Osteoblast (primary cell): ENCODE data around the gene IZUMO4. TPM values are rescaled to one million over a fixed set of nuclear protein-coding genes. Genes with fewer than 3 reads are reported as not detected.

Experiments
- DNase-seq: peaks from one replicate; pipeline ENCODE4 v3.0.0; 2011; ENCODE audit warnings: low spot score, mixed read lengths; ENCODE audit not compliant: insufficient read length; ENCODE audit errors: missing footprints
- H2AFZ ChIP-seq: 2 replicates; pipeline ENCODE4 v1.6.0; 2011; ENCODE audit warnings: mild to moderate bottlenecking, low read length
- H3K27ac ChIP-seq: 2 replicates; pipeline ENCODE4 v1.5.1; 2011; ENCODE audit warnings: mild to moderate bottlenecking, low read depth, low read length, moderate library complexity
- H3K27me3 ChIP-seq: 2 replicates; pipeline ENCODE4 v1.6.0; 2012; ENCODE audit warnings: mild to moderate bottlenecking, control low read depth, inconsistent platforms, low read length, moderate library complexity; ENCODE audit not compliant: insufficient read depth
- H3K36me3 ChIP-seq: 2 replicates; pipeline ENCODE4 v1.5.1; 2011; ENCODE audit warnings: mild to moderate bottlenecking, low read length, control low read depth, moderate library complexity; ENCODE audit not compliant: insufficient read depth
- H3K4me1 ChIP-seq: 2 replicates; pipeline ENCODE4 v1.5.1; 2011; ENCODE audit warnings: mild to moderate bottlenecking, low read length, control low read depth, moderate library complexity; ENCODE audit not compliant: insufficient read depth
- H3K4me2 ChIP-seq: 2 replicates; pipeline ENCODE4 v1.6.0; 2011; ENCODE audit warnings: mild to moderate bottlenecking, low read length; ENCODE audit not compliant: insufficient read depth
- H3K4me3 ChIP-seq: fragments of 200-600 bp; sonication (generic); 3 replicates; pipeline ENCODE4 v1.5.1; 2012; ENCODE audit warnings: mild to moderate bottlenecking, low read length, inconsistent platforms; ENCODE audit not compliant: insufficient read depth
- H3K79me2 ChIP-seq: 2 replicates; pipeline ENCODE4 v1.6.0; 2012; ENCODE audit warnings: mild to moderate bottlenecking, low read length, control low read depth, inconsistent platforms; ENCODE audit not compliant: insufficient read depth
- H3K9me3 ChIP-seq: 2 replicates; pipeline ENCODE4 v1.5.1; 2011; ENCODE audit warnings: low read depth, low read length, control low read depth
- H4K20me1 ChIP-seq: 2 replicates; pipeline ENCODE4 v1.6.0; 2012; ENCODE audit warnings: mild to moderate bottlenecking, low read length, control low read depth; ENCODE audit not compliant: insufficient read depth
- total RNA-seq: library from RNA; depleted of rRNA; stranded (reverse); fragments of >200 nt; gene quantifications from 2 replicates; pipeline ENCODE4 v1.2.3, GENCODE V29; 2012
- TF ChIP-seq, protein P1 (sequence below): IDR thresholded peaks from 2 replicates; pipeline ENCODE4 v1.5.1; 2011; ENCODE audit warnings: mild to moderate bottlenecking, low read depth, low read length, moderate library complexity; ENCODE audit errors: extremely low read depth

Gene IZUMO4
- total RNA-seq, 1 donor: 0.36 TPM

DNA sequence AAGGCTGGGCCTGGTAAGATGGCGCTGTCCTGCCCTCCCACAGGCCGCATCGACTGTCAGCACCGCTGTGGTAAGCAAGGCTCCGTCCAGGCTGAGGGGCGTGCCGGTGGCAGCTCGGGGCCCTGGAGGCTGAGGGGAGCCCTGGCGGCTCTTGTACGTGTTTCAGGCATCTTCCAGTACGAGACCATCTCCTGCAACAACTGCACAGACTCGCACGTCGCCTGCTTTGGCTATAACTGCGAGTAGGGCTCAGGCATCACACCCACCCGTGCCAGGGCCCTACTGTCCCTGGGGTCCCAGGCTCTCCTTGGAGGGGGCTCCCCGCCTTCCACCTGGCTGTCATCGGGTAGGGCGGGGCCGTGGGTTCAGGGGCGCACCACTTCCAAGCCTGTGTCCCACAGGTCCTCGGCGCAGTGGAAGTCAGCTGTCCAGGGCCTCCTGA is 1.2 kb downstream of the IZUMO4 start:
- H2AFZ ChIP-seq: no peak overlapping the region
- H3K4me3 ChIP-seq: no peak overlapping the region
- TF ChIP-seq, protein P1, sequence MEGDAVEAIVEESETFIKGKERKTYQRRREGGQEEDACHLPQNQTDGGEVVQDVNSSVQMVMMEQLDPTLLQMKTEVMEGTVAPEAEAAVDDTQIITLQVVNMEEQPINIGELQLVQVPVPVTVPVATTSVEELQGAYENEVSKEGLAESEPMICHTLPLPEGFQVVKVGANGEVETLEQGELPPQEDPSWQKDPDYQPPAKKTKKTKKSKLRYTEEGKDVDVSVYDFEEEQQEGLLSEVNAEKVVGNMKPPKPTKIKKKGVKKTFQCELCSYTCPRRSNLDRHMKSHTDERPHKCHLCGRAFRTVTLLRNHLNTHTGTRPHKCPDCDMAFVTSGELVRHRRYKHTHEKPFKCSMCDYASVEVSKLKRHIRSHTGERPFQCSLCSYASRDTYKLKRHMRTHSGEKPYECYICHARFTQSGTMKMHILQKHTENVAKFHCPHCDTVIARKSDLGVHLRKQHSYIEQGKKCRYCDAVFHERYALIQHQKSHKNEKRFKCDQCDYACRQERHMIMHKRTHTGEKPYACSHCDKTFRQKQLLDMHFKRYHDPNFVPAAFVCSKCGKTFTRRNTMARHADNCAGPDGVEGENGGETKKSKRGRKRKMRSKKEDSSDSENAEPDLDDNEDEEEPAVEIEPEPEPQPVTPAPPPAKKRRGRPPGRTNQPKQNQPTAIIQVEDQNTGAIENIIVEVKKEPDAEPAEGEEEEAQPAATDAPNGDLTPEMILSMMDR: no peak
- H3K9me3 ChIP-seq: no peaks in the 10 kb centered on the region
- H3K79me2 ChIP-seq: peaks cover 50% of the 10 kb centered on the region
- H4K20me1 ChIP-seq: peaks cover 36% of the 10 kb centered on the region
- H3K27me3 ChIP-seq: no peaks in the 10 kb centered on the region
- no peak for DNase-seq
- peaks cover 16% of the 10 kb centered on the region for H3K4me1 ChIP-seq
- no peak overlapping the region for H3K4me2 ChIP-seq
- H3K27ac ChIP-seq: no peak overlapping the region
- peaks cover 30% of the 10 kb centered on the region for H3K36me3 ChIP-seq

DNA sequence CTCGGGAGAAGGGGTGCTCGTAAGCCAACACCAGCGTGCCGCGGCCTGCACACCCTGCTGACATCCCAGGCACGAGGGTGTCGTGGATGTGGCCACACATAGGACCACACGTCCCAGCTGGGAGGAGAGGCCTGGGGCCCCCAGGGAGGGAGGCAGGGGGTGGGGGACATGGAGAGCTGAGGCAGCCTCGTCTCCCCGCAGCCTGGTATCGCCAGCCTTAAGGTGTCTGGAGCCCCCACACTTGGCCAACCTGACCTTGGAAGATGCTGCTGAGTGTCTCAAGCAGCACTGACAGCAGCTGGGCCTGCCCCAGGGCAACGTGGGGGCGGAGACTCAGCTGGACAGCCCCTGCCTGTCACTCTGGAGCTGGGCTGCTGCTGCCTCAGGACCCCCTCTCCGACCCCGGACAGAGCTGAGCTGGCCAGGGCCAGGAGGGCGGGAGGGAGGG is 2.4 kb downstream of the IZUMO4 start:
- no peak overlapping the region for H3K4me3 ChIP-seq
- peaks cover 52% of the 10 kb centered on the region for H3K79me2 ChIP-seq
- peaks cover 16% of the 10 kb centered on the region for H3K4me1 ChIP-seq
- H4K20me1 ChIP-seq: peaks cover 48% of the 10 kb centered on the region
- TF ChIP-seq, protein P1: no peak
- H3K4me2 ChIP-seq: no peak overlapping the region
- H2AFZ ChIP-seq: no peak overlapping the region
- DNase-seq: no peak
- peaks cover 32% of the 10 kb centered on the region for H3K36me3 ChIP-seq
- no peaks in the 10 kb centered on the region for H3K9me3 ChIP-seq
- no peak overlapping the region for H3K27ac ChIP-seq
- H3K27me3 ChIP-seq: no peaks in the 10 kb centered on the region

DNA sequence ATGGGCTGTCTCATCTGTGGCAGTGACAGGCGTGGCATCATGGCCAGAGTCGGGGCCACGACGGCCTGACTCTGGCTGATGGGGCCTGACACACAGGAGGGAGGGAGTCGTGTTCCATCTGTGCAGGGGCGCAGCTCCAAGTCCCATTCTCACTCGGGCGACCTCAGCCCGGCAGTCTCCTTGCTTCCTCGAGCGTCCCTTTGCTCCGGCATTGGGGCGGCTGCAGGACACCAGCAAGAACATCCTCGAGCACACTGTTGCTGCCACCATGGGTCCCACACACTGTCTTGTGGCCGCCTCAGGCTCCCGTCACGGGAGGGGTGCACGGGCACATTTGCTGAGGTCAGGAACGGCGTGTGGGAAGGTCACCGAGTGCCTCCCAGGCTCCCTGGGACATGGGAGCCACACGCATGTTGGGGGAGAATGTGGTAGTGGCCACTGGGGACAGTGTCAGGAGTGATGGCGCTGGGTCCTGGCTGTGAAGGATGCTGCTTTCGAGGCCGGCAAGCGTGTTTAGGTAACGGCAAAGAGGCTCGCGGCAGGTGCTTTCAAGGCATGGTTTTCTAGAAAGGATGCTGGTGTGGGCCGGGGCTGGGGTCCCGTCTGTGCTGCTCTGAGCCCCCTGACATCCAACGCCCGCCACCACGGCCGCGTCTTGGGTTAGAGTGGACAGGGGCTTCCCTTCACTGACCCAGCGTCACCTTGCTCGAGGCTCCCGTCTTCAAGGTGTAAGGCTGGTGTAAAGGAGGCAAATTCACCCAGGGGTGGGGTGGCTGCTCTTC is 3.4 kb downstream of the IZUMO4 start:
- Histone ChIP-seq H2AFZ (no peak overlapping the region), H3K4me3 (no peak overlapping the region), H3K79me2 (peaks cover 52% of the 10 kb centered on the region), H4K20me1 (peaks cover 53% of the 10 kb centered on the region), H3K4me1 (peaks cover 6% of the 10 kb centered on the region), H3K36me3 (peaks cover 36% of the 10 kb centered on the region), H3K4me2 (no peak overlapping the region), H3K27me3 (no peaks in the 10 kb centered on the region), H3K9me3 (no peaks in the 10 kb centered on the region), H3K27ac (no peak overlapping the region)
- TF ChIP-seq, protein P1: no peak
- no peak for DNase-seq

DNA sequence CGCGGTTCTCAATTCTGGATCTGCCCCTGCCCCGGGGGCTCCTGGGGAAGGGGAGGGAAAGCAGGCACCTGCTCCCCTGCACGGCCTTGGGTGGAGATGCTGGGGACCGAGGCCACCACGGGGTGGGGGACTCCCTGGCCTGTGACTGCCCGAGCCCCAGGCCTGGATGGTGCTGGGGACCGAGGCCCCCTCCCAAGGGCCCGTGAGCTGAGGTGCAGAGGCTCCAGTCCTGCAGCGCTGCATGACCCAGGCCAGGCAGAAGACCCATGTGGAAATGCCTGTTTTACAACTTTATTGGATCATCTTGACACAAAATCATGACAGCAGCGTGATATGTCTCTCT is 4.0 kb downstream of the IZUMO4 start:
- Histone ChIP-seq H3K27me3 (no peaks in the 10 kb centered on the region), H3K36me3 (peaks cover 42% of the 10 kb centered on the region), H3K9me3 (no peaks in the 10 kb centered on the region), H3K27ac (no peak overlapping the region), H3K4me2 (no peak overlapping the region), H3K79me2 (peaks cover 51% of the 10 kb centered on the region), H3K4me1 (peaks cover 4% of the 10 kb centered on the region), H3K4me3 (no peak overlapping the region), H4K20me1 (peaks cover 53% of the 10 kb centered on the region), H2AFZ (no peak overlapping the region)
- no peak for DNase-seq
- TF ChIP-seq, protein P1: no peak
